IMR-90 (cell line): ENCODE results near the gene CLK3. TPM values are rescaled to one million over a fixed set of nuclear protein-coding genes. Genes with fewer than 3 reads are reported as not detected.

Experiments
- ATAC-seq: fragments of 200-7000 bp; cut with Tn5 transposase; 2 replicates; pipeline ENCODE4 v1.9.1; 2020; ENCODE audit warnings: low read depth, mild to moderate bottlenecking, moderate library complexity
- BruUV-seq: library from RNA; stranded (reverse); fragments of 400-500 nt; replicated peaks from 2 replicates; lab custom pipeline; 2021; lab: Mats Ljungman, UMichigan
- CTCF ChIA-PET: fragments of 300-600 bp; formaldehyde crosslinking; extraction: SDS; loops from one replicate; lab custom pipeline; 2021; ENCODE audit warnings: antibody characterized with exemption; lab: Yijun Ruan, JAX
- POLR2A ChIA-PET: fragments of 300-600 bp; sonication (Branson Sonifier 250); formaldehyde crosslinking; loops from one replicate; lab custom pipeline; 2022; ENCODE audit warnings: antibody characterized with exemption; ENCODE audit not compliant: unreplicated experiment; lab: Charles Lee
- DNase-seq: peaks from one replicate; pipeline ENCODE4 v3.0.0; 2013
- H2AFZ ChIP-seq: replicated peaks from 2 replicates; pipeline ENCODE3; 2013; ENCODE audit warnings: low read length, mild to moderate bottlenecking; ENCODE audit not compliant: poor library complexity
- H2AK5ac ChIP-seq: 2 replicates; pipeline ENCODE4 v1.6.1; 2013; ENCODE audit warnings: low read depth, low read length, inconsistent platforms
- H2AK9ac ChIP-seq: replicated peaks from 2 replicates; pipeline ENCODE3; 2013; ENCODE audit warnings: mild to moderate bottlenecking, low read depth, low read length, moderate library complexity; ENCODE audit not compliant: poor library complexity
- H2BK120ac ChIP-seq: 2 replicates; pipeline ENCODE4 v1.6.1; 2013; ENCODE audit warnings: low read depth, low read length, inconsistent platforms
- H2BK15ac ChIP-seq: 3 replicates; pipeline ENCODE4 v1.6.1; 2013; ENCODE audit warnings: low read depth, low read length, inconsistent platforms
- H2BK20ac ChIP-seq: 2 replicates; pipeline ENCODE4 v1.6.1; 2013; ENCODE audit warnings: low read depth, mild to moderate bottlenecking, inconsistent platforms, low read length, moderate library complexity
- H2BK5ac ChIP-seq: 2 replicates; pipeline ENCODE4 v1.6.1; 2013; ENCODE audit warnings: mild to moderate bottlenecking, low read depth, low read length, inconsistent platforms; ENCODE audit not compliant: poor library complexity, severe bottlenecking
- H3K14ac ChIP-seq: replicated peaks from 2 replicates; pipeline ENCODE4 v1.6.1; 2013; ENCODE audit warnings: low read depth, low read length, inconsistent platforms
- H3K18ac ChIP-seq: 2 replicates; pipeline ENCODE4 v1.6.1; 2013; ENCODE audit warnings: low read depth, low read length, control low read depth
- H3K23ac ChIP-seq: 2 replicates; pipeline ENCODE4 v1.6.1; 2013; ENCODE audit warnings: low read depth, low read length, inconsistent platforms
- H3K27ac ChIP-seq: 2 replicates; pipeline ENCODE4 v1.5.1; 2013; ENCODE audit warnings: mild to moderate bottlenecking, control low read depth, low read length; ENCODE audit not compliant: insufficient read depth
- H3K27me3 ChIP-seq: 2 replicates; pipeline ENCODE4 v1.6.1; 2013; ENCODE audit warnings: low read length; ENCODE audit not compliant: control insufficient read depth, insufficient read depth
- H3K36me3 ChIP-seq: 2 replicates; pipeline ENCODE4 v1.6.1; 2013; ENCODE audit warnings: low read length, mixed read lengths; ENCODE audit not compliant: control insufficient read depth, insufficient read depth
- H3K4ac ChIP-seq: 2 replicates; pipeline ENCODE4 v1.6.1; 2013; ENCODE audit warnings: low read depth, low read length, inconsistent platforms
- H3K4me1 ChIP-seq: 2 replicates; pipeline ENCODE4 v1.6.1; 2013; ENCODE audit warnings: low read length, mixed read lengths; ENCODE audit not compliant: control insufficient read depth, insufficient read depth
- H3K4me2 ChIP-seq: 2 replicates; pipeline ENCODE4 v1.6.1; 2013; ENCODE audit warnings: low read depth, mild to moderate bottlenecking, control low read depth, low read length, moderate library complexity
- H3K4me3 ChIP-seq: 2 replicates; pipeline ENCODE4 v1.5.1; 2013; ENCODE audit warnings: low read depth, mild to moderate bottlenecking, control low read depth, low read length, moderate library complexity; ENCODE audit not compliant: insufficient read depth
- H3K56ac ChIP-seq: 2 replicates; pipeline ENCODE4 v1.6.1; 2013; ENCODE audit warnings: low read length, inconsistent platforms; ENCODE audit not compliant: insufficient read depth; ENCODE audit errors: extremely low read depth
- H3K79me1 ChIP-seq, 2 experiments: 2 replicates each; pipeline ENCODE4 v1.6.1; 2013; ENCODE audit warnings: low read length in 2 of 2, inconsistent platforms in 1 of 2, low read depth in 1 of 2
- H3K9ac ChIP-seq: 2 replicates; pipeline ENCODE4 v1.6.1; 2013; ENCODE audit warnings: low read depth, low read length, control low read depth
- H3K9me1 ChIP-seq: 2 replicates; pipeline ENCODE4 v1.6.1; 2013; ENCODE audit warnings: low read length, inconsistent platforms; ENCODE audit not compliant: insufficient read depth
- H3K9me3 ChIP-seq: 2 replicates; pipeline ENCODE4 v1.6.1; 2013; ENCODE audit warnings: low read length; ENCODE audit not compliant: control insufficient read depth, insufficient read depth
- H4K20me1 ChIP-seq: 2 replicates; pipeline ENCODE4 v1.6.1; 2013; ENCODE audit warnings: low read length, inconsistent platforms; ENCODE audit not compliant: insufficient read depth
- H4K5ac ChIP-seq: 2 replicates; pipeline ENCODE4 v1.6.1; 2013; ENCODE audit warnings: mild to moderate bottlenecking, low read depth, low read length, control low read depth
- H4K8ac ChIP-seq, 2 experiments: 2 replicates each; pipeline ENCODE4 v1.6.1; 2013; ENCODE audit warnings: low read depth in 2 of 2, low read length in 2 of 2, control low read depth in 1 of 2, inconsistent platforms in 1 of 2
- H4K91ac ChIP-seq: 2 replicates; pipeline ENCODE4 v1.6.1; 2013; ENCODE audit warnings: low read depth, low read length, inconsistent platforms; ENCODE audit not compliant: insufficient read depth
- CEBPB ChIP-seq: IDR thresholded peaks from 2 replicates; pipeline ENCODE4 v1.6.1; 2012; ENCODE audit warnings: low read depth, low read length, improper control_type of control experiment
- CHD1 ChIP-seq: IDR thresholded peaks from 2 replicates; pipeline ENCODE4 v1.6.1; 2012; ENCODE audit warnings: low read depth, low read length, improper control_type of control experiment
- FOS ChIP-seq: fragments of 150-350 bp; IDR thresholded peaks from 2 replicates; pipeline ENCODE4 v1.6.1; 2016; ENCODE audit warnings: low read depth, low read length
- MAZ ChIP-seq: IDR thresholded peaks from 2 replicates; pipeline ENCODE4 v1.6.1; 2012; ENCODE audit warnings: low read depth, mild to moderate bottlenecking, low read length, improper control_type of control experiment, moderate library complexity, borderline replicate concordance
- NFE2L2 ChIP-seq: fragments of 150-350 bp; IDR thresholded peaks from 2 replicates; pipeline ENCODE4 v1.6.1; 2016; ENCODE audit warnings: low read depth, mild to moderate bottlenecking, low read length
- POLR2A ChIP-seq: IDR thresholded peaks from 2 replicates; pipeline ENCODE4 v1.6.1; 2012; ENCODE audit warnings: mild to moderate bottlenecking, low read depth, low read length
- RAD21 ChIP-seq: IDR thresholded peaks from 2 replicates; pipeline ENCODE4 v1.6.1; 2012; ENCODE audit warnings: low read length, improper control_type of control experiment
- RCOR1 ChIP-seq: IDR thresholded peaks from 2 replicates; pipeline ENCODE4 v1.6.1; 2012; ENCODE audit warnings: mild to moderate bottlenecking, low read length, improper control_type of control experiment; ENCODE audit not compliant: insufficient replicate concordance
- USF2 ChIP-seq: fragments of 150-350 bp; IDR thresholded peaks from 2 replicates; pipeline ENCODE4 v1.6.1; 2017; ENCODE audit warnings: mild to moderate bottlenecking, antibody characterized with exemption, low read length, low read depth
- WGBS, 2 experiments: methylation state at CpG; one replicate each; pipeline versions ENCODE4 v1.1.5 to v1.1.7; 2013; ENCODE audit warnings: missing lambda C conversion rate in 2 of 2; ENCODE audit not compliant: insufficient read length in 1 of 2; ENCODE audit errors: extremely low coverage in 2 of 2; 5-methylcytosine and 5-hydroxymethylcytosine counted together
- dilution Hi-C: fragments of 300-500 bp; cut with HindIII; formaldehyde crosslinking; loops from one replicate; pipeline ENCODE4 v1.14.3; 2018; ENCODE audit warnings: low sequenced_read_pairs; ENCODE audit not compliant: unreplicated experiment
- in situ Hi-C: fragments of 300-500 bp; cut with MboI; formaldehyde crosslinking; loops from 3 replicates; pipeline ENCODE4 v1.14.3; 2019; ENCODE audit warnings: low sequenced_read_pairs, inconsistent platforms, mixed read lengths
- intact Hi-C: fragments of 100-400 bp; cut with micrococcal nuclease; formaldehyde crosslinking; loops from 2 replicates; pipeline ENCODE4 v1.10.0; 2022
- polyA plus RNA-seq, 3 experiments: library from polyadenylated mRNA; depleted of rRNA; stranded (reverse); fragments of >200 nt; gene quantifications; 2 replicates each; pipeline ENCODE4 v1.2.3, GENCODE V29; 2012; ENCODE audit warnings: low replicate concordance in 1 of 3
- total RNA-seq: library from RNA; depleted of rRNA; stranded (reverse); fragments of >200 nt; gene quantifications from 2 replicates; pipeline ENCODE4 v1.2.3, GENCODE V29; 2012

The CLK3 gene
- total and polyA plus RNA-seq, 2 of the 4 experiments (the other 2 are of a cell fraction) = 84.7 to 117 TPM

GRCh38 chr15:74580538-74581350, 34.9 kb upstream of the CLK3 start:
- Histone ChIP-seq H3K4me2 (no peak overlapping the region), H3K56ac (no peak overlapping the region), H3K9me3 (no peaks in the 10 kb centered on the region), H3K23ac (no peak overlapping the region), H2AFZ (no peak overlapping the region), H2BK120ac (no peak overlapping the region), H3K4me3 (no peak overlapping the region), H2AK9ac (no peak overlapping the region), H4K91ac (no peak overlapping the region), H4K20me1 (no peaks in the 10 kb centered on the region; the same call in 1 of the 2 replicates), H3K4me1 (no peaks in the 10 kb centered on the region), H3K18ac (no peak overlapping the region), H3K9ac (no peak overlapping the region), H2BK20ac (no peak overlapping the region), H3K14ac (no peak overlapping the region), H2BK15ac (no peak overlapping the region), H2AK5ac (no peak overlapping the region), H3K9me1 (0 out of 2 replicates have a peak, but pooled peaks cover 2% of the 10 kb centered on the region), H4K5ac (no peak overlapping the region), H3K27ac (no peak overlapping the region), H4K8ac (no peak overlapping the region), H3K36me3 (peaks cover 12% of the 10 kb centered on the region), H3K4ac (no peak overlapping the region), H2BK5ac (no peak overlapping the region), H3K79me1 (peaks cover 3 to 9% of the 10 kb centered on the region in 2 experiments; a peak in 2 of 4 replicates), H3K27me3 (no peaks in the 10 kb centered on the region)
- CTCF ChIA-PET = no interaction called here
- in situ Hi-C loops = no loop called here
- WGBS, 2 experiments = 100% methylated on average over 2 of the region's 7 CpGs; no CpG with 5 or more reads in 1 of the 2 experiments
- POLR2A ChIA-PET = no interaction called here
- TF ChIP-seq RCOR1 (no peak), FOS (no peak), USF2 (no peak), CHD1 (no peak), MAZ (no peak), RAD21 (no peak), CEBPB (no peak), POLR2A (no peak), NFE2L2 (no peak)
- BruUV-seq = no TSS peak
- dilution Hi-C loops = no loop called here
- ATAC-seq (no peak), DNase-seq (no peak)
- intact Hi-C loops = no loop called here
